HepG2 (cell line): ENCODE results near the gene BMPER. TPM values are rescaled to one million over a fixed set of nuclear protein-coding genes. Genes with fewer than 3 reads are reported as not detected.

Source experiments
- ATAC-seq: fragments of 200-7000 bp; cut with Tn5 transposase; 3 replicates; pipeline ENCODE4 v1.9.1; 2020; ENCODE audit warnings: mild to moderate bottlenecking, moderate library complexity
- BruUV-seq: library from RNA; stranded (reverse); fragments of 400-500 nt; replicated peaks from 2 replicates; lab custom pipeline; 2021; lab: Mats Ljungman, UMichigan
- CTCF ChIA-PET: fragments of 300-600 bp; formaldehyde crosslinking; extraction: SDS; loops from one replicate; lab custom pipeline; 2021; ENCODE audit warnings: low total read pairs, inconsistent platforms, low intra/inter-chr PET ratio; lab: Yijun Ruan, JAX
- POLR2A ChIA-PET: fragments of 350-600 bp; sonication (Branson Sonifier 250); formaldehyde crosslinking; loops from one replicate; lab custom pipeline; 2020; ENCODE audit warnings: antibody characterized with exemption, inconsistent platforms; lab: Yijun Ruan, JAX
- DNase-seq: peaks from one replicate; pipeline ENCODE4 v3.0.0-alpha.2; 2015; ENCODE audit warnings: low spot score
- FAIRE-seq: peaks from 3 replicates; lab custom pipeline; 2011; peaks lifted over from hg19 to GRCh38; lab: Jason Lieb, UNC
- H2AFZ ChIP-seq: one replicate; pipeline ENCODE4 v1.6.1; 2011; ENCODE audit warnings: low read length, inconsistent platforms
- H3K27ac ChIP-seq: fragments of 300-600 bp; 3 replicates; pipeline ENCODE4 v1.8.0; 2011; ENCODE audit warnings: mixed run types, mild to moderate bottlenecking, mixed read lengths, low read length, inconsistent platforms; ENCODE audit not compliant: insufficient read depth; ENCODE audit errors: extremely low read length
- H3K27me3 ChIP-seq, 2 experiments: fragments of 200-600 bp in 1 of 2; 2 replicates in 1 of 2; 3 replicates in 1 of 2; pipeline versions ENCODE4 v1.6.0 to v1.8.0; 2011; ENCODE audit warnings: low read length in 2 of 2, mild to moderate bottlenecking in 2 of 2, moderate library complexity in 2 of 2, inconsistent platforms in 1 of 2; ENCODE audit not compliant: insufficient read depth in 2 of 2, control insufficient read depth in 1 of 2
- H3K36me3 ChIP-seq, 2 experiments: fragments of 200-600 bp in 1 of 2; replicated peaks in 1 of 2; 2 replicates in 1 of 2; 3 replicates in 1 of 2; pipeline versions ENCODE4 v1.5.1 to v1.8.0; 2011; ENCODE audit warnings: low read length in 2 of 2, inconsistent platforms in 1 of 2; ENCODE audit not compliant: insufficient read depth in 2 of 2, control insufficient read depth in 1 of 2
- H3K4me1 ChIP-seq: 2 replicates; pipeline ENCODE4 v1.5.1; 2012; ENCODE audit warnings: low read length, inconsistent platforms; ENCODE audit not compliant: insufficient read depth
- H3K4me2 ChIP-seq: 2 replicates; pipeline ENCODE4 v1.6.0; 2011; ENCODE audit warnings: low read depth, low read length, inconsistent platforms
- H3K4me3 ChIP-seq, 3 experiments: fragments of 200-600 bp in 1 of 3; sonication (generic), shearing (Covaris generic) in 1 of 3; replicated peaks in 1 of 3; 2 replicates each; pipeline ENCODE4 v1.5.1; 2011 to 2016; ENCODE audit warnings: low read length in 3 of 3, inconsistent platforms in 2 of 3, low read depth in 2 of 3, mild to moderate bottlenecking in 2 of 3, control low read depth in 1 of 3, mixed read lengths in 1 of 3; ENCODE audit not compliant: insufficient read depth in 1 of 3
- H3K79me2 ChIP-seq: one replicate; pipeline ENCODE4 v1.6.1; 2011; ENCODE audit warnings: low read length, inconsistent platforms; ENCODE audit not compliant: insufficient read depth
- H3K9ac ChIP-seq: 2 replicates; pipeline ENCODE4 v1.6.0; 2011; ENCODE audit warnings: mild to moderate bottlenecking, low read depth, low read length, inconsistent platforms; ENCODE audit not compliant: insufficient read depth
- H3K9me3 ChIP-seq: 2 replicates; pipeline ENCODE4 v1.5.1; 2012; ENCODE audit warnings: mild to moderate bottlenecking, low read length
- H4K20me1 ChIP-seq: 2 replicates; pipeline ENCODE4 v1.6.0; 2011; ENCODE audit warnings: inconsistent platforms, mild to moderate bottlenecking, low read length, moderate library complexity; ENCODE audit not compliant: insufficient read depth
- GTF2F1 ChIP-seq: fragments of 150-350 bp; IDR thresholded peaks from 2 replicates; pipeline ENCODE4 v1.6.1; 2014; ENCODE audit warnings: low read length
- JUNB ChIP-seq: sonication (generic); formaldehyde crosslinking; IDR thresholded peaks from 2 replicates; pipeline ENCODE4 v1.8.0; 2022; ENCODE audit warnings: missing genetic modification reagents, mild to moderate bottlenecking, borderline replicate concordance
- MBNL3 ChIP-seq: fragments of 250-450 bp; sonication (Bioruptor Pico); conservative IDR thresholded peaks from 2 replicates; pipeline ENCODE4 v1.8.0; 2022; ENCODE audit warnings: mild to moderate bottlenecking, inconsistent platforms
- NFATC3 ChIP-seq: sonication (generic); formaldehyde crosslinking; IDR thresholded peaks from 2 replicates; pipeline ENCODE4 v1.5.1; 2020; ENCODE audit warnings: mild to moderate bottlenecking, missing genetic modification reagents
- REXO4 ChIP-seq: sonication (generic); formaldehyde crosslinking; IDR thresholded peaks from 2 replicates; pipeline ENCODE4 v1.8.0; 2022; ENCODE audit warnings: missing genetic modification reagents, mild to moderate bottlenecking, borderline replicate concordance
- RFXAP ChIP-seq: sonication (generic); formaldehyde crosslinking; IDR thresholded peaks from 2 replicates; pipeline ENCODE4 v1.4.0; 2020; ENCODE audit warnings: missing genetic modification reagents, borderline replicate concordance
- ZC3H13 ChIP-seq: sonication (generic); formaldehyde crosslinking; IDR thresholded peaks from 2 replicates; pipeline ENCODE4 v1.8.1; 2023; ENCODE audit warnings: mild to moderate bottlenecking, missing genetic modification reagents, moderate library complexity
- WGBS: methylation state at CpG from one replicate; pipeline ENCODE4 v1.1.6; 2017; ENCODE audit warnings: low lambda C conversion rate; 5-methylcytosine and 5-hydroxymethylcytosine counted together
- in situ Hi-C: cut with HindIII; loops from 2 replicates; pipeline ENCODE4 v1.10.0; 2017; ENCODE audit warnings: low pct_unique_long_range_greater_than_20kb; ENCODE audit not compliant: extremely low pct_ligation_motif_present
- intact Hi-C: fragments of 100-400 bp; cut with micrococcal nuclease; formaldehyde crosslinking; loops from one replicate; pipeline ENCODE4 v1.10.0; 2022; ENCODE audit not compliant: unreplicated experiment
- polyA plus RNA-seq, 8 experiments: library from polyadenylated mRNA; depleted of rRNA in 3 of 8; stranded (reverse) in 7 of 8; unstranded in 1 of 8; fragments of >200 nt; fragmentation: Illumina TruSeq in 4 of 8; extraction: Trizol in 4 of 8; gene quantifications; 2 replicates each; pipeline versions ENCODE4 v1.2.1 to v1.2.3, GENCODE V29; 2011 to 2016; ENCODE audit warnings: low read depth in 4 of 8, missing spikeins in 1 of 8, mixed read lengths in 1 of 8; ENCODE audit not compliant: insufficient read depth in 1 of 8
- total RNA-seq, 5 experiments: library from RNA; depleted of rRNA; stranded (reverse); fragments of >200 nt; fragmentation: Illumina TruSeq; extraction: Trizol; gene quantifications; 2 replicates each; pipeline ENCODE4 v1.2.3, GENCODE V29; 2016; ENCODE audit warnings: low read depth in 1 of 5
- TF ChIP-seq, protein P1 (sequence below): sonication (generic); formaldehyde crosslinking; conservative IDR thresholded peaks from 2 replicates; pipeline ENCODE4 v1.8.0; 2022; ENCODE audit warnings: low read depth, missing genetic modification reagents
- TF ChIP-seq, protein P2 (sequence below): sonication (generic); formaldehyde crosslinking; IDR thresholded peaks from 2 replicates; pipeline ENCODE4 v1.4.0; 2020; ENCODE audit warnings: missing genetic modification reagents, borderline replicate concordance

Gene BMPER
- total and polyA plus RNA-seq, 2 of the 13 experiments (the other 11 are each of a cell fraction or from before 2014, with no cell fraction given), result not detected

DNA sequence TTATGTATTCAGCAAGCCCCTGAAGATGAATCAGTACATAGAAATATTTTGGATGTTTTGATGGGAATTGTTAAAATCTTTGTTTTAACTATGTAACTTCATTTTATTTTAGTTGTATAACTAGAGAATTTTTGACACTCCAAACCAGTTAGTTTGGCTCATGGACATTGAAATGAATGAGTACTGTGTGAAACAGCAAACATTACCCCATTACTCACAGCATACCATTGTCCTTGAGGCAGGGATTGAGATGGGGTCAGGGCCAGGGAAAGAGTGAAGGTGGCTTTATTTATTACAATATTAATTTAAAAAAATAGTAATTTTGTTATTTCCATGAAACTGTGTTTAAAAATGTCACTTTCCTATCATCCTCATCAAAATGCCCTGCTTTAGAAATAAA, 4.8 kb upstream of the BMPER start (continued):
- TF ChIP-seq, protein P1, sequence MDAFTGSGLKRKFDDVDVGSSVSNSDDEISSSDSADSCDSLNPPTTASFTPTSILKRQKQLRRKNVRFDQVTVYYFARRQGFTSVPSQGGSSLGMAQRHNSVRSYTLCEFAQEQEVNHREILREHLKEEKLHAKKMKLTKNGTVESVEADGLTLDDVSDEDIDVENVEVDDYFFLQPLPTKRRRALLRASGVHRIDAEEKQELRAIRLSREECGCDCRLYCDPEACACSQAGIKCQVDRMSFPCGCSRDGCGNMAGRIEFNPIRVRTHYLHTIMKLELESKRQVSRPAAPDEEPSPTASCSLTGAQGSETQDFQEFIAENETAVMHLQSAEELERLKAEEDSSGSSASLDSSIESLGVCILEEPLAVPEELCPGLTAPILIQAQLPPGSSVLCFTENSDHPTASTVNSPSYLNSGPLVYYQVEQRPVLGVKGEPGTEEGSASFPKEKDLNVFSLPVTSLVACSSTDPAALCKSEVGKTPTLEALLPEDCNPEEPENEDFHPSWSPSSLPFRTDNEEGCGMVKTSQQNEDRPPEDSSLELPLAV, result no peak
- TF ChIP-seq MBNL3, result no peak
- TF ChIP-seq ZC3H13 (CRISPR knock-in tag), result no peak
- TF ChIP-seq REXO4 (CRISPR knock-in tag), result no peak
- TF ChIP-seq RFXAP (CRISPR knock-in tag), result no peak
- TF ChIP-seq, all 625 proteins: peak for 0

DNA sequence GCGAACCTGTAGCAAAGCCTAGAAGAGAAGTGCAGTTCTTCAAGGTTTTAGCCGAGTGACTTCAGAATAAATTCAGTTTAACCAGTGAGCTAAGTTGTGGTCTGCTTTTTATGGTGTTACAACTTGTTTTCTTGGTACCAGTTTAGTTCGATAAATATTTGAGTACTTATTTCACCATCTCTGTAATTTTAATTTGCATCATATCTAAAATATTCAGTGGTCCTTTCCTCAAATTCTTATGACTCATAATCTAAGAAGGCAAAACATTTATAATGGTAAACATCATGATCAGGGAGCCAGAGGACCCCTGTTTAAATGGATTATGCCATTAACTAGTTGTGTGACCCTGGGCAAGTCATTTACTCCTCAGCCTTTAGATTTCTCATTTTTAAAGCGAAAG, 4.1 kb upstream of the BMPER start:
- WGBS, result 15% methylated on average over 4 of the region's 4 CpGs
- Histone ChIP-seq H3K4me2 (no peak overlapping the region), H4K20me1 (no peaks in the 10 kb centered on the region), H3K27ac (no peak overlapping the region), H3K4me3 (no peak overlapping the region), H3K9ac (no peak overlapping the region), H3K27me3 (peaks cover 3 to 30% of the 10 kb centered on the region in 2 experiments; a peak in 3 of 5 replicates), H3K79me2 (no peaks in the 10 kb centered on the region), H2AFZ (no peak overlapping the region), H3K36me3 (no peaks in the 10 kb centered on the region), H3K9me3 (no peaks in the 10 kb centered on the region), H3K4me1 (peaks cover 12% of the 10 kb centered on the region)
- no peak for ATAC-seq
- in situ Hi-C loops (no loop called here), intact Hi-C loops (no loop called here)
- FAIRE-seq, result no peak
- DNase-seq, result no peak
- no TSS peak for BruUV-seq
- ChIA-PET CTCF (no interaction called here), POLR2A (no interaction called here)
- TF ChIP-seq GTF2F1, result no peak
- TF ChIP-seq, protein P2, sequence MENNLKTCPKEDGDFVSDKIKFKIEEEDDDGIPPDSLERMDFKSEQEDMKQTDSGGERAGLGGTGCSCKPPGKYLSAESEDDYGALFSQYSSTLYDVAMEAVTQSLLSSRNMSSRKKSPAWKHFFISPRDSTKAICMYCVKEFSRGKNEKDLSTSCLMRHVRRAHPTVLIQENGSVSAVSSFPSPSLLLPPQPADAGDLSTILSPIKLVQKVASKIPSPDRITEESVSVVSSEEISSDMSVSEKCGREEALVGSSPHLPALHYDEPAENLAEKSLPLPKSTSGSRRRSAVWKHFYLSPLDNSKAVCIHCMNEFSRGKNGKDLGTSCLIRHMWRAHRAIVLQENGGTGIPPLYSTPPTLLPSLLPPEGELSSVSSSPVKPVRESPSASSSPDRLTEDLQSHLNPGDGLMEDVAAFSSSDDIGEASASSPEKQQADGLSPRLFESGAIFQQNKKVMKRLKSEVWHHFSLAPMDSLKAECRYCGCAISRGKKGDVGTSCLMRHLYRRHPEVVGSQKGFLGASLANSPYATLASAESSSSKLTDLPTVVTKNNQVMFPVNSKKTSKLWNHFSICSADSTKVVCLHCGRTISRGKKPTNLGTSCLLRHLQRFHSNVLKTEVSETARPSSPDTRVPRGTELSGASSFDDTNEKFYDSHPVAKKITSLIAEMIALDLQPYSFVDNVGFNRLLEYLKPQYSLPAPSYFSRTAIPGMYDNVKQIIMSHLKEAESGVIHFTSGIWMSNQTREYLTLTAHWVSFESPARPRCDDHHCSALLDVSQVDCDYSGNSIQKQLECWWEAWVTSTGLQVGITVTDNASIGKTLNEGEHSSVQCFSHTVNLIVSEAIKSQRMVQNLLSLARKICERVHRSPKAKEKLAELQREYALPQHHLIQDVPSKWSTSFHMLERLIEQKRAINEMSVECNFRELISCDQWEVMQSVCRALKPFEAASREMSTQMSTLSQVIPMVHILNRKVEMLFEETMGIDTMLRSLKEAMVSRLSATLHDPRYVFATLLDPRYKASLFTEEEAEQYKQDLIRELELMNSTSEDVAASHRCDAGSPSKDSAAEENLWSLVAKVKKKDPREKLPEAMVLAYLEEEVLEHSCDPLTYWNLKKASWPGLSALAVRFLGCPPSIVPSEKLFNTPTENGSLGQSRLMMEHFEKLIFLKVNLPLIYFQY (CRISPR knock-in tag), result no peak
- no peak for TF ChIP-seq NFATC3 (CRISPR knock-in tag)
- TF ChIP-seq JUNB (CRISPR knock-in tag), result no peak
